Measurements from ENCODE around the gene LAMB4.

The LAMB4 gene

DNA sequence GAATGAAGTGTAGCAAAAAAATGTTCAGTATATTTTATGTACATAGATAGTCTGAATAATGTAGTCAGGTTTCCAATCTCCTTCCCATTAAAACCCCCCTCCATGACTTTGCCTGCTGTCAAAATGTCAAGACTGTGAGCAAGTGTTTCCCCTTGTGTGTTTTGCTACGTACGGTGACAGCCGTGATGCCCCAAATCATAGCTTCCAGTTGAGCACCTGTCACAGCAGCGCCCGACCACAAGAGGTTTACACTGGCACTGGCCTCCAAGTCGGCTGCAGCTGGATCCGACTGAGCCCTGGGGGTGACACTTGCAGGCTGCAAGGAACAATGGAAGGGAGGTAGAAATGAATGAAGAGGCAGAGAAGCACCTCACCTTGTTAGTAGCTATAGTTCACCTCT, 62.3 kb downstream of the LAMB4 start:
- TF ChIP-seq PKNOX1 (IDR thresholded peaks at IDR 0.05) (no peak), ARNT (IDR thresholded peaks at IDR 0.05) (no peak), HDGF (IDR thresholded peaks at IDR 0.05; ENCODE audit: borderline replicate concordance) (no peak), TARDBP (IDR thresholded peaks at IDR 0.05) (no peak), NFRKB (IDR thresholded peaks at IDR 0.05) (no peak), LEF1 (IDR thresholded peaks at IDR 0.05; ENCODE audit: borderline replicate concordance) (no peak), CTBP1 (IDR thresholded peaks at IDR 0.05; ENCODE audit: borderline replicate concordance) (no peak), L3MBTL2 (conservative IDR thresholded peaks at IDR 0.05) (no peak), ZNF384 (IDR thresholded peaks at IDR 0.05) (no peak), FOXK2 (IDR thresholded peaks at IDR 0.05) (no peak), BHLHE40 (IDR thresholded peaks at IDR 0.05; ENCODE audit: borderline replicate concordance) (no peak), ELF4 (IDR thresholded peaks at IDR 0.05) (no peak), FOXM1 (IDR thresholded peaks at IDR 0.05; ENCODE audit: borderline replicate concordance) (no peak), SUZ12 (IDR thresholded peaks at IDR 0.05) (no peak)
- DNase-seq (ENCODE audit: extremely low spot score), result no peak
- CTCF ChIA-PET, result no interaction called here
- POLR2A ChIA-PET, result no interaction called here

GRCh38 chr7:108066486-108066885, 63.7 kb downstream of the LAMB4 start:
- no peak for TF ChIP-seq L3MBTL2 (conservative IDR thresholded peaks at IDR 0.05)
- CTCF ChIA-PET, result no interaction called here
- POLR2A ChIA-PET, result no interaction called here
- DNase-seq (ENCODE audit: extremely low spot score), result no peak

DNA sequence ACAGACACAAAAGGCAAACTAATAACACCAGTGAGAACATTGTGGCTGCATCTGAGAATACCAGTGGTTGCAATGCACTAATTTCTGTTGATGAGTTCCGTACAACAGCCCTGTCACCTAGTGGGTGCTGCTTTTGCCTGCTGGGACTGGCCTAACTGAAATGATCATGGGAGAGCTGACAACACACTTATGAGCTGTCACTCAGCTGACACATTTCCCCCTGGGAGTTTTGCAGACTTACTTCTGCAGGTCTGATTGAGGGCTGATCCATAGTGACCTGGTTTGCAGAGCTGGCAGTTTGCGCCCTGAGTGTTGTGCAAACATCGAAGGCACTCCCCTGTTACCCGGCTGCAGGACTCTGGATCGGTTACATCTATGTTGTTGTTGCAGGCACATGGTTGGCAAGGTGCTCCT, 66.6 kb downstream of the LAMB4 start:
- CTCF ChIA-PET, result no interaction called here
- POLR2A ChIA-PET, result no interaction called here
- TF ChIP-seq ARNT (IDR thresholded peaks at IDR 0.05) (no peak), ELF4 (IDR thresholded peaks at IDR 0.05) (no peak), SP1 (IDR thresholded peaks at IDR 0.05) (no peak), LEF1 (IDR thresholded peaks at IDR 0.05; ENCODE audit: borderline replicate concordance) (no peak), FOXM1 (IDR thresholded peaks at IDR 0.05; ENCODE audit: borderline replicate concordance) (no peak), SUZ12 (IDR thresholded peaks at IDR 0.05) (no peak), BHLHE40 (IDR thresholded peaks at IDR 0.05; ENCODE audit: borderline replicate concordance) (no peak), ZNF384 (IDR thresholded peaks at IDR 0.05) (no peak), NFRKB (IDR thresholded peaks at IDR 0.05) (no peak), TARDBP (IDR thresholded peaks at IDR 0.05) (no peak), HDGF (IDR thresholded peaks at IDR 0.05; ENCODE audit: borderline replicate concordance) (no peak), FOXK2 (IDR thresholded peaks at IDR 0.05) (no peak), L3MBTL2 (conservative IDR thresholded peaks at IDR 0.05) (no peak), PKNOX1 (IDR thresholded peaks at IDR 0.05) (no peak), CTBP1 (IDR thresholded peaks at IDR 0.05; ENCODE audit: borderline replicate concordance) (no peak), FOXA1 (IDR thresholded peaks at IDR 0.05) (no peak)
- DNase-seq (ENCODE audit: extremely low spot score), result no peak

- no peak for DNase-seq (ENCODE audit: extremely low spot score)
- no peak for TF ChIP-seq TARDBP (IDR thresholded peaks at IDR 0.05)
- ChIA-PET POLR2A (no interaction called here), CTCF (no interaction called here)
These were observed 67.7 kb downstream of the LAMB4 start for GRCh38 chr7:108062250-108063014.

DNA sequence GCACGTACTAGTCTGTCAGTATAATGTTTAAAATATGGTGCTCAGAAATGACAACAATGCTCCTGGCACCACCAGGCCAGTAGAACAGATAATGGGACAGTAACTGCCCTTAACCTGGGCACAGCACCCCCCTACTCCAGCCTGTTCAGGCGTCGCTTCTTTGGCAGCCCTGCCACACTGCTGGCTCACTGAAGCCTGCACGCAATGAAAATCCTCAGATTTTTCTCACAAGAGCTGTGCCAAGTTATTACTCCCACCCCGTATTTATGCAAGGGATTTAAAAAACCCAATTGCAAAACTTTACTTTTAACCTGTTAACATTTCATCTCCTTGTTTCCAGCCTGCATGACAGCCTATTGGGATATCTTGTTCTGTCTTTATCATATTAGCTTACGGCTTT, 70.6 kb downstream of the LAMB4 start:
- DNase-seq (ENCODE audit: extremely low spot score), result no peak
- CTCF ChIA-PET, result interaction anchor here (0.6 kb wide), 1 partner anchor 174 kb away, joined by 4 read pairs; no protein-coding TSS in a partner anchor
- TF ChIP-seq TARDBP (IDR thresholded peaks at IDR 0.05) (no peak), LEF1 (IDR thresholded peaks at IDR 0.05; ENCODE audit: borderline replicate concordance) (no peak), BHLHE40 (IDR thresholded peaks at IDR 0.05; ENCODE audit: borderline replicate concordance) (no peak), SP1 (IDR thresholded peaks at IDR 0.05) (no peak), FOXA1 (IDR thresholded peaks at IDR 0.05) (no peak), CTBP1 (IDR thresholded peaks at IDR 0.05; ENCODE audit: borderline replicate concordance) (no peak), NFRKB (IDR thresholded peaks at IDR 0.05) (no peak), ELF4 (IDR thresholded peaks at IDR 0.05) (no peak), L3MBTL2 (conservative IDR thresholded peaks at IDR 0.05) (no peak), FOXK2 (IDR thresholded peaks at IDR 0.05) (no peak), ZNF384 (IDR thresholded peaks at IDR 0.05) (no peak), SUZ12 (IDR thresholded peaks at IDR 0.05) (no peak), FOXM1 (IDR thresholded peaks at IDR 0.05; ENCODE audit: borderline replicate concordance) (no peak), HDGF (IDR thresholded peaks at IDR 0.05; ENCODE audit: borderline replicate concordance) (no peak), PKNOX1 (IDR thresholded peaks at IDR 0.05) (no peak), ARNT (IDR thresholded peaks at IDR 0.05) (no peak)
- POLR2A ChIA-PET, result no interaction called here

DNA sequence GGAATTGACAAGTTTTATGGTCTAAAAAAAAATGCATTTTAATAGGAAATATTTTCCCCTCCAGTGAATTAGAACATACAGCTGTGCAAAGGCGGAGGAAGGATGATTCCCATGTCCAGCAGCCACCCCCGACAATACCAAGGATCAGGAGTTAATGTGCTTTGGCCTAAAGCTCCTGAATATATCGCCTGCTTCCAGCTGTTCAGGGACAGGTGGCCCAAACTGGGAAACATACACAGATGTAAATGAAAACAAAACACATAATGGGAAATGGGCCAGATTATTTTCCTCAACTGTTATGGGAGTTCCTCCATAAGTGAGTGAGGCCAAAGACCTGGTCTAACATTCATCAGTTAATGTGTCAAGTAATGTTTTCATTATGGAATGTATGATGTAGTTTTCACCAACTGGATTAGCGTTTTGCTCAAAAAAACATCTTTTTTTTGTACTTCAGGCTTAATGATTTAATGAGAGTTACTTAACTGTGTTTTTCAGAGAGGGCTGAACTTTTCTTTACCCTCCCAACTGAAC, 72.1 kb downstream of the LAMB4 start:
- ChIA-PET CTCF (no interaction called here), POLR2A (no interaction called here)
- no peak for DNase-seq (ENCODE audit: extremely low spot score)
- TF ChIP-seq FOXM1 (IDR thresholded peaks at IDR 0.05; ENCODE audit: borderline replicate concordance) (no peak), TARDBP (IDR thresholded peaks at IDR 0.05) (no peak), ELF4 (IDR thresholded peaks at IDR 0.05) (no peak), BHLHE40 (IDR thresholded peaks at IDR 0.05; ENCODE audit: borderline replicate concordance) (no peak), NFRKB (IDR thresholded peaks at IDR 0.05) (no peak), ARNT (IDR thresholded peaks at IDR 0.05) (no peak), L3MBTL2 (conservative IDR thresholded peaks at IDR 0.05) (no peak), SP1 (IDR thresholded peaks at IDR 0.05) (no peak), ZNF384 (IDR thresholded peaks at IDR 0.05) (no peak), SUZ12 (IDR thresholded peaks at IDR 0.05) (no peak)
